Measurements from ENCODE around the gene ONECUT1. TPM values are rescaled to one million over a fixed set of nuclear protein-coding genes. Genes with fewer than 3 reads are reported as not detected.

The ONECUT1 gene
- total and polyA plus RNA-seq, 5 donors, result 0.05 to 0.29 TPM; not detected in 3

GRCh38 chr15:52780172-52780980 lies 9.8 kb downstream of the ONECUT1 start:
- peak overlapping the region; percentile 16 for H3K4me3 ChIP-seq (ENCODE audit: low read length)
- intact Hi-C loops (cut with DNase I), result loop anchor here in 3 of 4 donors (5.0 to 10.0 kb wide), 4 partner anchors 414 to 937 kb away; no protein-coding TSS in a partner anchor
- 5% methylated on average over 18 of the region's 18 CpGs for WGBS
- no peak overlapping the region for H3K27ac ChIP-seq (ENCODE audit: low read length)
- peaks cover 4% of the 10 kb centered on the region for H3K27me3 ChIP-seq (ENCODE audit: control insufficient read depth, insufficient read depth)
- ATAC-seq (peak; percentile 48 to 52), DNase-seq (peak; percentile 46 to 83 (median 67))
- no peaks in the 10 kb centered on the region for H3K9me3 ChIP-seq (ENCODE audit: control insufficient read depth, low read length)
- peaks cover 2% of the 10 kb centered on the region for H3K4me1 ChIP-seq (ENCODE audit: control insufficient read depth, insufficient read depth, low read length)

- Histone ChIP-seq H3K4me3 (ENCODE audit: low read length) (no peak overlapping the region), H3K4me1 (ENCODE audit: control insufficient read depth, insufficient read depth, low read length) (no peaks in the 10 kb centered on the region), H3K27me3 (ENCODE audit: control insufficient read depth, insufficient read depth) (peaks cover 4% of the 10 kb centered on the region), H3K27ac (ENCODE audit: low read length) (no peak overlapping the region), H3K9me3 (ENCODE audit: control insufficient read depth, low read length) (no peaks in the 10 kb centered on the region)
- DNase-seq (no peak), ATAC-seq (no peak)
- intact Hi-C loops (cut with DNase I), result loop anchor here in 1 of 4 donors (5.0 kb wide), 1 partner anchor 939 kb away; no protein-coding TSS in a partner anchor
- 53% methylated on average over 1 of the region's 1 CpG for WGBS
Measured at GRCh38 chr15:52778457-52778856, 11.7 kb downstream of the ONECUT1 start.

- no peak overlapping the region for H3K27ac ChIP-seq (ENCODE audit: low read length)
- ATAC-seq (no peak), DNase-seq (no peak)
- 35% methylated on average over 5 of the region's 5 CpGs for WGBS
- H3K4me3 ChIP-seq (ENCODE audit: low read length), result no peak overlapping the region
- intact Hi-C loops (cut with DNase I), result no loop called here
- no peaks in the 10 kb centered on the region for H3K9me3 ChIP-seq (ENCODE audit: control insufficient read depth, low read length)
- H3K27me3 ChIP-seq (ENCODE audit: control insufficient read depth, insufficient read depth), result peaks cover 2% of the 10 kb centered on the region
- H3K4me1 ChIP-seq (ENCODE audit: control insufficient read depth, insufficient read depth, low read length), result no peaks in the 10 kb centered on the region
Measured at GRCh38 chr15:52772766-52773165, 17.4 kb downstream of the ONECUT1 start.

- WGBS, result 43% methylated on average over 3 of the region's 3 CpGs
- H3K9me3 ChIP-seq (ENCODE audit: control insufficient read depth, low read length), result no peaks in the 10 kb centered on the region
- intact Hi-C loops (cut with DNase I), result no loop called here
- no peak overlapping the region for H3K4me3 ChIP-seq (ENCODE audit: low read length)
- no peak for DNase-seq
- no peaks in the 10 kb centered on the region for H3K4me1 ChIP-seq (ENCODE audit: control insufficient read depth, insufficient read depth, low read length)
- peak in 1 of 2 donors; percentile 29 for ATAC-seq
- H3K27ac ChIP-seq (ENCODE audit: low read length), result no peak overlapping the region
- H3K27me3 ChIP-seq (ENCODE audit: control insufficient read depth, insufficient read depth), result no peaks in the 10 kb centered on the region
Measured at GRCh38 chr15:52765785-52766184, 24.4 kb downstream of the ONECUT1 start.

GRCh38 chr15:52764731-52765130 lies 25.4 kb downstream of the ONECUT1 start:
- no peak overlapping the region for H3K4me3 ChIP-seq (ENCODE audit: low read length)
- H3K27me3 ChIP-seq (ENCODE audit: control insufficient read depth, insufficient read depth), result no peaks in the 10 kb centered on the region
- no peaks in the 10 kb centered on the region for H3K9me3 ChIP-seq (ENCODE audit: control insufficient read depth, low read length)
- H3K4me1 ChIP-seq (ENCODE audit: control insufficient read depth, insufficient read depth, low read length), result no peaks in the 10 kb centered on the region
- no peak for ATAC-seq
- WGBS, result 80% methylated on average over 5 of the region's 5 CpGs
- no peak overlapping the region for H3K27ac ChIP-seq (ENCODE audit: low read length)
- intact Hi-C loops (cut with DNase I), result no loop called here
- no peak for DNase-seq

- 64% methylated on average over 5 of the region's 5 CpGs for WGBS
- ATAC-seq, result no peak
- no peaks in the 10 kb centered on the region for H3K27me3 ChIP-seq (ENCODE audit: control insufficient read depth, insufficient read depth)
Measured at GRCh38 chr15:52762621-52763020, 27.5 kb downstream of the ONECUT1 start.

GRCh38 chr15:52760562-52760961 lies 29.6 kb downstream of the ONECUT1 start:
- H3K4me1 ChIP-seq (ENCODE audit: control insufficient read depth, insufficient read depth, low read length), result no peaks in the 10 kb centered on the region
- no peaks in the 10 kb centered on the region for H3K27me3 ChIP-seq (ENCODE audit: control insufficient read depth, insufficient read depth)
- no peak overlapping the region for H3K27ac ChIP-seq (ENCODE audit: low read length)
- 78% methylated on average over 1 of the region's 1 CpG for WGBS
- no peak for DNase-seq
- no peaks in the 10 kb centered on the region for H3K9me3 ChIP-seq (ENCODE audit: control insufficient read depth, low read length)
- ATAC-seq, result no peak
- H3K4me3 ChIP-seq (ENCODE audit: low read length), result no peak overlapping the region
- intact Hi-C loops (cut with DNase I), result no loop called here

More at GRCh38 chr15:52762621-52763020, 27.5 kb downstream of the ONECUT1 start:
- Histone ChIP-seq H3K4me1 (ENCODE audit: control insufficient read depth, insufficient read depth, low read length) (no peaks in the 10 kb centered on the region), H3K4me3 (ENCODE audit: low read length) (no peak overlapping the region), H3K27ac (ENCODE audit: low read length) (no peak overlapping the region), H3K9me3 (ENCODE audit: control insufficient read depth, low read length) (no peaks in the 10 kb centered on the region)
- intact Hi-C loops (cut with DNase I), result no loop called here
- no peak for DNase-seq

- no peaks in the 10 kb centered on the region for H3K27me3 ChIP-seq (ENCODE audit: control insufficient read depth, insufficient read depth)
- no peak overlapping the region for H3K27ac ChIP-seq (ENCODE audit: low read length)
- DNase-seq (no peak), ATAC-seq (no peak)
- no peak overlapping the region for H3K4me3 ChIP-seq (ENCODE audit: low read length)
- intact Hi-C loops (cut with DNase I), result no loop called here
- H3K4me1 ChIP-seq (ENCODE audit: control insufficient read depth, insufficient read depth, low read length), result no peaks in the 10 kb centered on the region
- H3K9me3 ChIP-seq (ENCODE audit: control insufficient read depth, low read length), result no peaks in the 10 kb centered on the region
- 87% methylated on average over 6 of the region's 6 CpGs for WGBS
Measured at GRCh38 chr15:52759969-52760368, 30.2 kb downstream of the ONECUT1 start.

- intact Hi-C loops (cut with DNase I), result no loop called here
- H3K27me3 ChIP-seq (ENCODE audit: control insufficient read depth, insufficient read depth), result no peaks in the 10 kb centered on the region
Measured at GRCh38 chr15:52757496-52757895, 32.6 kb downstream of the ONECUT1 start.

GRCh38 chr15:52751522-52751921 lies 38.6 kb downstream of the ONECUT1 start:
- WGBS, result 64% methylated on average over 2 of the region's 2 CpGs
- no peak for DNase-seq
- no peaks in the 10 kb centered on the region for H3K27me3 ChIP-seq (ENCODE audit: control insufficient read depth, insufficient read depth)

More at GRCh38 chr15:52757496-52757895, 32.6 kb downstream of the ONECUT1 start:
- WGBS, result 82% methylated on average over 6 of the region's 6 CpGs
- ATAC-seq, result no peak
- H3K4me3 ChIP-seq (ENCODE audit: low read length), result no peak overlapping the region
- no peaks in the 10 kb centered on the region for H3K4me1 ChIP-seq (ENCODE audit: control insufficient read depth, insufficient read depth, low read length)
- no peak overlapping the region for H3K27ac ChIP-seq (ENCODE audit: low read length)
- DNase-seq, result no peak
- H3K9me3 ChIP-seq (ENCODE audit: control insufficient read depth, low read length), result no peaks in the 10 kb centered on the region

GRCh38 chr15:52749258-52749657 lies 40.9 kb downstream of the ONECUT1 start:
- ATAC-seq, result no peak
- Histone ChIP-seq H3K4me1 (ENCODE audit: control insufficient read depth, insufficient read depth, low read length) (no peaks in the 10 kb centered on the region), H3K27me3 (ENCODE audit: control insufficient read depth, insufficient read depth) (no peaks in the 10 kb centered on the region), H3K4me3 (ENCODE audit: low read length) (no peak overlapping the region), H3K27ac (ENCODE audit: low read length) (no peak overlapping the region), H3K9me3 (ENCODE audit: control insufficient read depth, low read length) (no peaks in the 10 kb centered on the region)
- WGBS, result 53% methylated on average over 4 of the region's 4 CpGs
- intact Hi-C loops (cut with DNase I), result no loop called here
- no peak for DNase-seq

More at GRCh38 chr15:52751522-52751921, 38.6 kb downstream of the ONECUT1 start:
- no peak for ATAC-seq
- Histone ChIP-seq H3K9me3 (ENCODE audit: control insufficient read depth, low read length) (no peaks in the 10 kb centered on the region), H3K4me3 (ENCODE audit: low read length) (no peak overlapping the region), H3K27ac (ENCODE audit: low read length) (no peak overlapping the region), H3K4me1 (ENCODE audit: control insufficient read depth, insufficient read depth, low read length) (no peaks in the 10 kb centered on the region)
- intact Hi-C loops (cut with DNase I), result no loop called here

Data from right cardiac atrium (tissue), 5 donors.